Amniotic stem cell (primary cell): ENCODE results near the gene BCAS1.

Experiments used
- DNase-seq: peaks from one replicate; lab custom pipeline; 2025; lab: John Stamatoyannopoulos, UW

Gene BCAS1

GRCh38 chr20:54070187-54070987, at the start of gene BCAS1:
Gene BCAS1 (minus strand): TSS chr20:54070594. CDS start chr20:54058718, 11,876 bp downstream.
- no peak for DNase-seq

GRCh38 chr20:54119744-54120143, 49.4 kb upstream of the BCAS1 start:
- DNase-seq, result no peak

GRCh38 chr20:54118220-54119001, 48.0 kb upstream of the BCAS1 start:
- DNase-seq, result no peak

- no peak for DNase-seq
Observed at GRCh38 chr20:54116550-54117235, 46.3 kb upstream of the BCAS1 start.

- no peak for DNase-seq
Observed at GRCh38 chr20:54115172-54115854, 44.9 kb upstream of the BCAS1 start.

- no peak for DNase-seq
Observed at GRCh38 chr20:54114109-54114508, 43.7 kb upstream of the BCAS1 start.

GRCh38 chr20:54113566-54113965, 43.2 kb upstream of the BCAS1 start:
- no peak for DNase-seq

GRCh38 chr20:54112221-54112884, 42.0 kb upstream of the BCAS1 start:
- no peak for DNase-seq

- DNase-seq, result no peak
Observed at GRCh38 chr20:54111460-54111859, 41.1 kb upstream of the BCAS1 start.

- DNase-seq, result no peak
Observed at GRCh38 chr20:54110457-54110856, 40.1 kb upstream of the BCAS1 start.

GRCh38 chr20:54110041-54110440, 39.6 kb upstream of the BCAS1 start:
- no peak for DNase-seq

- DNase-seq, result no peak
Observed at GRCh38 chr20:54108817-54109216, 38.4 kb upstream of the BCAS1 start.

GRCh38 chr20:54108326-54108642, 37.9 kb upstream of the BCAS1 start:
- DNase-seq, result no peak

- DNase-seq, result no peak
Observed at GRCh38 chr20:54107600-54108325, 37.4 kb upstream of the BCAS1 start.

GRCh38 chr20:54107181-54107580, 36.8 kb upstream of the BCAS1 start:
- no peak for DNase-seq

GRCh38 chr20:54106162-54106561, 35.8 kb upstream of the BCAS1 start:
- no peak for DNase-seq

GRCh38 chr20:54105653-54106052, 35.3 kb upstream of the BCAS1 start:
- no peak for DNase-seq

GRCh38 chr20:54104781-54105180, 34.4 kb upstream of the BCAS1 start:
- no peak for DNase-seq

GRCh38 chr20:54103762-54104600, 33.6 kb upstream of the BCAS1 start:
- DNase-seq, result no peak
